Testis (tissue), 3 donors: ENCODE data around the gene SEMA3B. TPM values are rescaled to one million over a fixed set of nuclear protein-coding genes. Genes with fewer than 3 reads are reported as not detected.
A peak's percentile ranks its signal among the peaks of the same experiment; 100 is the strongest.

Experiments used
- DNase-seq: peaks from one replicate; pipeline ENCODE4 v3.0.0-alpha.2; 2019
- H3K27ac ChIP-seq, 2 donors: fragments of 200-600 bp; sonication (generic); one replicate each; pipeline ENCODE4 v1.5.1; 2019
- H3K27me3 ChIP-seq: fragments of 200-600 bp; sonication (generic); one replicate; pipeline ENCODE4 v1.5.1; 2019
- H3K36me3 ChIP-seq: fragments of 200-600 bp; sonication (generic); one replicate; pipeline ENCODE4 v1.5.1; 2017; ENCODE audit warnings: low read depth; ENCODE audit errors: missing control alignments
- H3K4me1 ChIP-seq: fragments of 200-600 bp; sonication (generic); one replicate; pipeline ENCODE4 v1.5.1; 2019
- H3K4me3 ChIP-seq, 2 donors: fragments of 200-600 bp; sonication (generic); one replicate each; pipeline ENCODE4 v1.5.1; 2017 to 2019
- H3K9me3 ChIP-seq: fragments of 200-600 bp; sonication (generic); one replicate; pipeline ENCODE4 v1.5.1; 2017
- CTCF ChIP-seq, 3 experiments: fragments of 450-650 bp in 2 of 3; fragments of 200-600 bp in 1 of 3; sonication (generic) in 1 of 3; IDR thresholded peaks; one replicate each; pipeline ENCODE4 v1.5.1; 2016 to 2019; ENCODE audit warnings: antibody characterized with exemption in 3 of 3, mild to moderate bottlenecking in 2 of 3, moderate library complexity in 1 of 3
- POLR2A ChIP-seq: fragments of 450-650 bp; IDR thresholded peaks from one replicate; pipeline ENCODE4 v1.6.1; 2017; ENCODE audit warnings: antibody characterized with exemption, mild to moderate bottlenecking, moderate library complexity
- WGBS, 2 donors: methylation state at CpG; one replicate each; pipeline ENCODE4 v1.1.5; 2018; 5-methylcytosine and 5-hydroxymethylcytosine counted together
- intact Hi-C: fragments of 100-400 bp; cut with DNase I; formaldehyde crosslinking; loops from one replicate; pipeline ENCODE4 v1.15.1; 2023; ENCODE audit warnings: low total_unique reads
- polyA plus RNA-seq: library from polyadenylated mRNA; stranded (reverse); fragments of 350-450 nt; fragmentation: Illumina TruSeq; extraction: RNeasy Lipid Tissue Mini Kit (QIAGEN cat#74804); gene quantifications from one replicate; pipeline ENCODE4 v1.2.3, GENCODE V29; 2014; ENCODE audit warnings: low read depth, low replicate concordance; ENCODE audit not compliant: insufficient read depth
- total RNA-seq, 2 donors: library from RNA; depleted of rRNA; stranded (reverse); fragments of >200 nt; gene quantifications; one replicate each; pipeline ENCODE4 v1.2.3, GENCODE V29; 2016

Gene SEMA3B
- total and polyA plus RNA-seq, 3 donors from 2014 or later = 12.9 to 30.2 (median 26.7) TPM

GRCh38 chr3:50239649-50240048 is 29.3 kb upstream of the SEMA3B start:
- H3K27me3 ChIP-seq = no peaks in the 10 kb centered on the region
- TF ChIP-seq CTCF (IDR thresholded peaks at IDR 0.05) = no peak
- H3K4me3 ChIP-seq = no peak overlapping the region
- no peak for DNase-seq
- H3K9me3 ChIP-seq = no peaks in the 10 kb centered on the region
- 71 to 81% methylated on average over 4 of the region's 4 CpGs for WGBS, 2 donors
- H3K27ac ChIP-seq = peak overlapping the region in 1 of 2 donors; percentile 89
- intact Hi-C loops = no loop called here
- no peaks in the 10 kb centered on the region for H3K36me3 ChIP-seq
- peaks cover 45% of the 10 kb centered on the region for H3K4me1 ChIP-seq

GRCh38 chr3:50241163-50241562 is 27.8 kb upstream of the SEMA3B start:
- no peaks in the 10 kb centered on the region for H3K27me3 ChIP-seq
- H3K9me3 ChIP-seq = no peaks in the 10 kb centered on the region
- DNase-seq = no peak
- intact Hi-C loops = no loop called here
- no peaks in the 10 kb centered on the region for H3K36me3 ChIP-seq
- H3K27ac ChIP-seq = no peak overlapping the region
- H3K4me1 ChIP-seq = peaks cover 58% of the 10 kb centered on the region
- no peak for TF ChIP-seq CTCF (IDR thresholded peaks at IDR 0.05)
- TF ChIP-seq POLR2A = no peak
- 60 to 74% methylated on average over 2 to 4 of the region's 4 CpGs for WGBS, 2 donors
- no peak overlapping the region for H3K4me3 ChIP-seq

- H3K9me3 ChIP-seq = no peaks in the 10 kb centered on the region
- no peaks in the 10 kb centered on the region for H3K27me3 ChIP-seq
- H3K4me1 ChIP-seq = peaks cover 65% of the 10 kb centered on the region
- DNase-seq = no peak
- 75 to 82% methylated on average over 6 to 7 of the region's 7 CpGs for WGBS, 2 donors
- no peaks in the 10 kb centered on the region for H3K36me3 ChIP-seq
- TF ChIP-seq POLR2A (no peak), CTCF (IDR thresholded peaks at IDR 0.05) (no peak)
- H3K27ac ChIP-seq = peak overlapping the region; percentile 58 to 63
- intact Hi-C loops = no loop called here
- no peak overlapping the region for H3K4me3 ChIP-seq
Measured at GRCh38 chr3:50241713-50242380, 27.1 kb upstream of the SEMA3B start.

- TF ChIP-seq CTCF (IDR thresholded peaks at IDR 0.05) (no peak), POLR2A (no peak)
- Histone ChIP-seq H3K4me1 (peaks cover 71% of the 10 kb centered on the region), H3K9me3 (no peaks in the 10 kb centered on the region), H3K27ac (peak overlapping the region; percentile 58 to 63), H3K36me3 (no peaks in the 10 kb centered on the region), H3K27me3 (no peaks in the 10 kb centered on the region), H3K4me3 (no peak overlapping the region)
- 63 to 68% methylated on average over 3 of the region's 3 CpGs for WGBS, 2 donors
- no peak for DNase-seq
- intact Hi-C loops = no loop called here
Measured at GRCh38 chr3:50242381-50242770, 26.6 kb upstream of the SEMA3B start.
